K562 (cell line): ENCODE data around the gene RAP1A. TPM values are rescaled to one million over a fixed set of nuclear protein-coding genes. Genes with fewer than 3 reads are reported as not detected.

Experiments
- BACH1 ChIP-seq: fragments of 200-800 bp; sonication (Bioruptor generic); IDR thresholded peaks from 2 replicates; pipeline ENCODE4 v1.6.1; 2016; ENCODE audit warnings: missing genetic modification characterization, missing compliant biosample characterization
- CREM ChIP-seq: IDR thresholded peaks from 2 replicates; pipeline ENCODE4 v1.6.1; 2014; ENCODE audit warnings: antibody characterized with exemption, low read depth
- CXXC5 ChIP-seq: fragments of 250-450 bp; sonication (Bioruptor Pico); IDR thresholded peaks from 2 replicates; pipeline ENCODE4 v1.8.0; 2022; ENCODE audit warnings: inconsistent platforms, mild to moderate bottlenecking, moderate library complexity
- DMBX1 ChIP-seq: fragments of 250-450 bp; sonication (Bioruptor Pico); IDR thresholded peaks from 2 replicates; pipeline ENCODE4 v1.8.0; 2022; ENCODE audit warnings: inconsistent platforms, mild to moderate bottlenecking, moderate library complexity, borderline replicate concordance
- ILK ChIP-seq: fragments of 450-650 bp; IDR thresholded peaks from 2 replicates; pipeline ENCODE4 v1.6.1; 2016; ENCODE audit warnings: missing genetic modification characterization, low read depth, mild to moderate bottlenecking, missing compliant biosample characterization, moderate library complexity, borderline replicate concordance
- MAZ ChIP-seq, 2 experiments: fragments of 450-650 bp in 1 of 2; sonication (generic) in 1 of 2; formaldehyde crosslinking; IDR thresholded peaks in 1 of 2; conservative IDR thresholded peaks in 1 of 2; 2 replicates each; pipeline versions ENCODE4 v1.4.0 to v1.5.0; 2020; ENCODE audit warnings: mild to moderate bottlenecking in 1 of 2, missing genetic modification reagents in 1 of 2
- PHF21A ChIP-seq: fragments of 450-650 bp; IDR thresholded peaks from 2 replicates; pipeline ENCODE4 v1.6.1; 2017; ENCODE audit warnings: low read depth, borderline replicate concordance
- POLR2B ChIP-seq: fragments of 450-650 bp; IDR thresholded peaks from 2 replicates; pipeline ENCODE4 v1.6.1; 2018; ENCODE audit warnings: low read depth; ENCODE audit not compliant: partially characterized antibody
- POLR3A ChIP-seq: IDR thresholded peaks from 2 replicates; pipeline ENCODE4 v1.6.1; 2011; ENCODE audit warnings: borderline replicate concordance, mild to moderate bottlenecking, moderate library complexity; ENCODE audit not compliant: insufficient read length, insufficient read depth; ENCODE audit errors: extremely low read depth
- SMARCE1 ChIP-seq: fragments of 450-650 bp; IDR thresholded peaks from 2 replicates; pipeline ENCODE4 v1.7.1; 2016; ENCODE audit warnings: mild to moderate bottlenecking
- SRSF1 ChIP-seq: fragments of 200-400 bp; formaldehyde crosslinking; IDR thresholded peaks from 2 replicates; pipeline ENCODE4 v1.6.1; 2017; ENCODE audit warnings: mild to moderate bottlenecking, low read depth, low read length, moderate library complexity
- polyA plus RNA-seq, 8 experiments: library from polyadenylated mRNA; depleted of rRNA in 4 of 8; stranded (reverse) in 5 of 8; unstranded in 3 of 8; fragments of >200 nt; fragmentation: Nextera tagmentation in 2 of 8; fragmentation: Illumina TruSeq in 1 of 8; extraction: Ambion mirVana in 2 of 8; extraction: Trizol in 1 of 8; gene quantifications; 2 replicates each; pipeline versions ENCODE4 v1.2.1 to v1.2.3, GENCODE V29; 2011 to 2014; ENCODE audit warnings: inconsistent platforms in 1 of 8, missing spikeins in 1 of 8
- total RNA-seq, 7 experiments: library from RNA; depleted of rRNA in 6 of 7; stranded (reverse); fragments of >200 nt in 6 of 7; fragmentation: Illumina TruSeq in 2 of 7; extraction: Trizol in 2 of 7; gene quantifications; 2 replicates each; pipeline versions ENCODE4 v1.2.1 to v1.2.3, GENCODE V29; 2011 to 2021; ENCODE audit warnings: low replicate concordance in 1 of 7
- TF ChIP-seq, protein P1 (sequence below): fragments of 450-650 bp; formaldehyde crosslinking; IDR thresholded peaks from 2 replicates; pipeline ENCODE4 v1.4.0; 2020; ENCODE audit warnings: mild to moderate bottlenecking, moderate library complexity
- TF ChIP-seq, protein P2 (sequence below): fragments of 200-600 bp; sonication (generic); IDR thresholded peaks from one replicate; pipeline ENCODE4 v1.6.1; 2012; ENCODE audit warnings: mild to moderate bottlenecking, low read depth, low read length, inconsistent platforms

RAP1A gene
- total and polyA plus RNA-seq, 9 of the 15 experiments (the other 6 are each of a cell fraction or from before 2014, with no cell fraction given) = 13.4 to 86.2 (median 32.5) TPM

DNA sequence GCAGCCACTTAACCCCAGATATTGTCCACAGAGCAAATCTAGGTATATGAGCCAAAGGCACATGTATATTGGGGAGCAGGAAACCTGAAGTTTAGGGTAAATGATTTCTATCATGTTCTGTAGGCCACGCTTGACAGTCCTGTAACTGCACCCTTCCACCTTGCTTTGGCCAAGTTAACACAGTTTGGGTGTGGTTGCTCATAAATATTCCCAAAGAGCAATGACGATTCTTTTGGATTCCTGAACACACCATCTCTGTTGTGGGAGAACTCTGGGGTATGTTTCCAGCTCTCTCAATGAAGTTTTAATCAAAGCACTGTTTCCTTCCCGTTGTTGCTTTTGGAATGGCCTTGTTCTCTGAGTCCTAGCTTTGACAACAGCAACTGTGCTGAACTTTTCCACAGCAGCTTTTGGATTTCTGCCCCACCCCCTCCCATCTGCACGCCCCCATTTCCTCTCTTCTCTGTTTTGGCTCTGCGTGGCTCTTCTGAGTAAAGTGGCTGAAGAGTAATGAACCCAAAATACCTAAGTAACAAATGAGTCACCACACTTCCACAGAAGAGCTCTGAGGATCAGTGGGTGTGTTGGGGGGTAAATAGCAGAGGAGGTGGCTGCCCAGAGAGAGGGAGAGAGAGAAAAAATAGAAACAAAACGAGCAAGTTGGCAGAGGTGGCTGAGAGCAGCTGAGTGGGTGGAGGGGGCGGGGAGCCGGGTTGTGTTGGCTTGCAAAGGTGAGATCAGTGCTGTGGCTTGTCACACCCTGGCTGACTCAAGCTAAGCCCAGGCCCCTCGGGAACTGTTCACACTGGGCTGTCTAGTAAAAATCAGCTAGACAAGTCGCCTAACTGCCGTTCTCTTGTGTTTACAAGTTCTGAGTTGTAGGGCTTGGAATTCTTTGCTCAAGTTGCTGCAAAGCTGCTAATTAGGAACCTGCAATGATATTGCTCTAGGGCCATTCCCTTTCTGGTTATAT is 26.9 kb upstream of the RAP1A start (continued):
- TF ChIP-seq CXXC5 (CRISPR knock-in tag) (no peak), POLR3A (no peak), CREM (peak; percentile 44; the same call in 1 of the 2 replicates), SRSF1 (no peak), POLR2B (peak; percentile 32), ILK (no peak), SMARCE1 (peak; percentile 87), PHF21A (no peak), DMBX1 (peak; percentile 74), BACH1 (tag) (peak; percentile 33; the same call in 1 of the 2 replicates), MAZ (CRISPR knock-in tag; conservative IDR thresholded peaks at IDR 0.05 in 1 of 2, IDR thresholded peaks at IDR 0.05 in 1 of 2) (no peak)
- TF ChIP-seq, protein P1, sequence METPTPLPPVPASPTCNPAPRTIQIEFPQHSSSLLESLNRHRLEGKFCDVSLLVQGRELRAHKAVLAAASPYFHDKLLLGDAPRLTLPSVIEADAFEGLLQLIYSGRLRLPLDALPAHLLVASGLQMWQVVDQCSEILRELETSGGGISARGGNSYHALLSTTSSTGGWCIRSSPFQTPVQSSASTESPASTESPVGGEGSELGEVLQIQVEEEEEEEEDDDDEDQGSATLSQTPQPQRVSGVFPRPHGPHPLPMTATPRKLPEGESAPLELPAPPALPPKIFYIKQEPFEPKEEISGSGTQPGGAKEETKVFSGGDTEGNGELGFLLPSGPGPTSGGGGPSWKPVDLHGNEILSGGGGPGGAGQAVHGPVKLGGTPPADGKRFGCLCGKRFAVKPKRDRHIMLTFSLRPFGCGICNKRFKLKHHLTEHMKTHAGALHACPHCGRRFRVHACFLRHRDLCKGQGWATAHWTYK (CRISPR knock-in tag) = 0 out of 2 replicates have a peak, but pooled peaks have one; percentile 10
- TF ChIP-seq, protein P2, sequence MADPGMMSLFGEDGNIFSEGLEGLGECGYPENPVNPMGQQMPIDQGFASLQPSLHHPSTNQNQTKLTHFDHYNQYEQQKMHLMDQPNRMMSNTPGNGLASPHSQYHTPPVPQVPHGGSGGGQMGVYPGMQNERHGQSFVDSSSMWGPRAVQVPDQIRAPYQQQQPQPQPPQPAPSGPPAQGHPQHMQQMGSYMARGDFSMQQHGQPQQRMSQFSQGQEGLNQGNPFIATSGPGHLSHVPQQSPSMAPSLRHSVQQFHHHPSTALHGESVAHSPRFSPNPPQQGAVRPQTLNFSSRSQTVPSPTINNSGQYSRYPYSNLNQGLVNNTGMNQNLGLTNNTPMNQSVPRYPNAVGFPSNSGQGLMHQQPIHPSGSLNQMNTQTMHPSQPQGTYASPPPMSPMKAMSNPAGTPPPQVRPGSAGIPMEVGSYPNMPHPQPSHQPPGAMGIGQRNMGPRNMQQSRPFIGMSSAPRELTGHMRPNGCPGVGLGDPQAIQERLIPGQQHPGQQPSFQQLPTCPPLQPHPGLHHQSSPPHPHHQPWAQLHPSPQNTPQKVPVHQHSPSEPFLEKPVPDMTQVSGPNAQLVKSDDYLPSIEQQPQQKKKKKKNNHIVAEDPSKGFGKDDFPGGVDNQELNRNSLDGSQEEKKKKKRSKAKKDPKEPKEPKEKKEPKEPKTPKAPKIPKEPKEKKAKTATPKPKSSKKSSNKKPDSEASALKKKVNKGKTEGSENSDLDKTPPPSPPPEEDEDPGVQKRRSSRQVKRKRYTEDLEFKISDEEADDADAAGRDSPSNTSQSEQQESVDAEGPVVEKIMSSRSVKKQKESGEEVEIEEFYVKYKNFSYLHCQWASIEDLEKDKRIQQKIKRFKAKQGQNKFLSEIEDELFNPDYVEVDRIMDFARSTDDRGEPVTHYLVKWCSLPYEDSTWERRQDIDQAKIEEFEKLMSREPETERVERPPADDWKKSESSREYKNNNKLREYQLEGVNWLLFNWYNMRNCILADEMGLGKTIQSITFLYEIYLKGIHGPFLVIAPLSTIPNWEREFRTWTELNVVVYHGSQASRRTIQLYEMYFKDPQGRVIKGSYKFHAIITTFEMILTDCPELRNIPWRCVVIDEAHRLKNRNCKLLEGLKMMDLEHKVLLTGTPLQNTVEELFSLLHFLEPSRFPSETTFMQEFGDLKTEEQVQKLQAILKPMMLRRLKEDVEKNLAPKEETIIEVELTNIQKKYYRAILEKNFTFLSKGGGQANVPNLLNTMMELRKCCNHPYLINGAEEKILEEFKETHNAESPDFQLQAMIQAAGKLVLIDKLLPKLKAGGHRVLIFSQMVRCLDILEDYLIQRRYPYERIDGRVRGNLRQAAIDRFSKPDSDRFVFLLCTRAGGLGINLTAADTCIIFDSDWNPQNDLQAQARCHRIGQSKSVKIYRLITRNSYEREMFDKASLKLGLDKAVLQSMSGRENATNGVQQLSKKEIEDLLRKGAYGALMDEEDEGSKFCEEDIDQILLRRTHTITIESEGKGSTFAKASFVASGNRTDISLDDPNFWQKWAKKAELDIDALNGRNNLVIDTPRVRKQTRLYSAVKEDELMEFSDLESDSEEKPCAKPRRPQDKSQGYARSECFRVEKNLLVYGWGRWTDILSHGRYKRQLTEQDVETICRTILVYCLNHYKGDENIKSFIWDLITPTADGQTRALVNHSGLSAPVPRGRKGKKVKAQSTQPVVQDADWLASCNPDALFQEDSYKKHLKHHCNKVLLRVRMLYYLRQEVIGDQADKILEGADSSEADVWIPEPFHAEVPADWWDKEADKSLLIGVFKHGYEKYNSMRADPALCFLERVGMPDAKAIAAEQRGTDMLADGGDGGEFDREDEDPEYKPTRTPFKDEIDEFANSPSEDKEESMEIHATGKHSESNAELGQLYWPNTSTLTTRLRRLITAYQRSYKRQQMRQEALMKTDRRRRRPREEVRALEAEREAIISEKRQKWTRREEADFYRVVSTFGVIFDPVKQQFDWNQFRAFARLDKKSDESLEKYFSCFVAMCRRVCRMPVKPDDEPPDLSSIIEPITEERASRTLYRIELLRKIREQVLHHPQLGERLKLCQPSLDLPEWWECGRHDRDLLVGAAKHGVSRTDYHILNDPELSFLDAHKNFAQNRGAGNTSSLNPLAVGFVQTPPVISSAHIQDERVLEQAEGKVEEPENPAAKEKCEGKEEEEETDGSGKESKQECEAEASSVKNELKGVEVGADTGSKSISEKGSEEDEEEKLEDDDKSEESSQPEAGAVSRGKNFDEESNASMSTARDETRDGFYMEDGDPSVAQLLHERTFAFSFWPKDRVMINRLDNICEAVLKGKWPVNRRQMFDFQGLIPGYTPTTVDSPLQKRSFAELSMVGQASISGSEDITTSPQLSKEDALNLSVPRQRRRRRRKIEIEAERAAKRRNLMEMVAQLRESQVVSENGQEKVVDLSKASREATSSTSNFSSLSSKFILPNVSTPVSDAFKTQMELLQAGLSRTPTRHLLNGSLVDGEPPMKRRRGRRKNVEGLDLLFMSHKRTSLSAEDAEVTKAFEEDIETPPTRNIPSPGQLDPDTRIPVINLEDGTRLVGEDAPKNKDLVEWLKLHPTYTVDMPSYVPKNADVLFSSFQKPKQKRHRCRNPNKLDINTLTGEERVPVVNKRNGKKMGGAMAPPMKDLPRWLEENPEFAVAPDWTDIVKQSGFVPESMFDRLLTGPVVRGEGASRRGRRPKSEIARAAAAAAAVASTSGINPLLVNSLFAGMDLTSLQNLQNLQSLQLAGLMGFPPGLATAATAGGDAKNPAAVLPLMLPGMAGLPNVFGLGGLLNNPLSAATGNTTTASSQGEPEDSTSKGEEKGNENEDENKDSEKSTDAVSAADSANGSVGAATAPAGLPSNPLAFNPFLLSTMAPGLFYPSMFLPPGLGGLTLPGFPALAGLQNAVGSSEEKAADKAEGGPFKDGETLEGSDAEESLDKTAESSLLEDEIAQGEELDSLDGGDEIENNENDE = no peak
